ENCODE results near the gene C17orf100. TPM values are rescaled to one million over a fixed set of nuclear protein-coding genes. Genes with fewer than 3 reads are reported as not detected.
"Not testable (repeated sequence)": the region's sequence is repeated elsewhere in the genome, so short reads cannot be mapped to it uniquely, and the experiment has no call there.

Gene C17orf100
- total RNA-seq, 3 donors from 2014 or later: 2.2 to 2.7 (median 2.3) TPM

- no peaks in the 10 kb centered on the region for H3K9me3 ChIP-seq
- H3K4me3 ChIP-seq: no peak overlapping the region
- H3K36me3 ChIP-seq (ENCODE audit: low read depth): no peaks in the 10 kb centered on the region
- H3K4me1 ChIP-seq (ENCODE audit: low read depth): no peaks in the 10 kb centered on the region
- peak; percentile 42 for ATAC-seq
- no peak for DNase-seq
- intact Hi-C loops (cut with DNase I, micrococcal nuclease): loop anchor here in 1 of 2 donors (10.0 kb wide), 1 partner anchor 334 kb away; the partner anchor contains the start of gene ALOX12
- TF ChIP-seq CTCF (IDR thresholded peaks at IDR 0.05): no peak
Measured at GRCh38 chr17:6660805-6661463, 9.4 kb downstream of the C17orf100 start.

GRCh38 chr17:6661464-6661848 is 9.9 kb downstream of the C17orf100 start:
- DNase-seq (no peak), ATAC-seq (no peak)
- H3K36me3 ChIP-seq (ENCODE audit: low read depth): no peaks in the 10 kb centered on the region
- intact Hi-C loops (cut with DNase I, micrococcal nuclease): loop anchor here in 1 of 2 donors (10.0 kb wide), 1 partner anchor 333 kb away; the partner anchor contains the start of gene ALOX12
- no peak for TF ChIP-seq CTCF (IDR thresholded peaks at IDR 0.05)
- no peaks in the 10 kb centered on the region for H3K9me3 ChIP-seq
- H3K4me3 ChIP-seq: no peak overlapping the region
- H3K4me1 ChIP-seq (ENCODE audit: low read depth): no peaks in the 10 kb centered on the region

GRCh38 chr17:6663200-6663599 is 11.6 kb downstream of the C17orf100 start:
- not testable (repeated sequence) for DNase-seq; H3K4me1 ChIP-seq (ENCODE audit: low read depth); H3K4me3 ChIP-seq; H3K36me3 ChIP-seq (ENCODE audit: low read depth); H3K9me3 ChIP-seq; ATAC-seq
- intact Hi-C loops (cut with DNase I, micrococcal nuclease): loop anchor here in 1 of 2 donors (10.0 kb wide), 1 partner anchor 332 kb away; the partner anchor contains the start of gene ALOX12

- intact Hi-C loops (cut with DNase I, micrococcal nuclease): loop anchor here in 1 of 2 donors (10.0 kb wide), 1 partner anchor 329 kb away; the partner anchor contains the start of gene ALOX12
- Histone ChIP-seq H3K4me1 (ENCODE audit: low read depth) (no peaks in the 10 kb centered on the region), H3K9me3 (no peaks in the 10 kb centered on the region), H3K4me3 (no peak overlapping the region), H3K36me3 (ENCODE audit: low read depth) (no peaks in the 10 kb centered on the region)
- peak; percentile 67 for TF ChIP-seq CTCF (IDR thresholded peaks at IDR 0.05)
- ATAC-seq (peak; percentile 97), DNase-seq (peak in 2 of 3 donors; percentile 63 to 68)
Measured at GRCh38 chr17:6666077-6666521, 14.5 kb downstream of the C17orf100 start.

- Histone ChIP-seq H3K36me3 (ENCODE audit: low read depth) (no peaks in the 10 kb centered on the region), H3K4me1 (ENCODE audit: low read depth) (no peaks in the 10 kb centered on the region), H3K4me3 (no peak overlapping the region), H3K9me3 (no peaks in the 10 kb centered on the region)
- intact Hi-C loops (cut with DNase I, micrococcal nuclease): loop anchor here in 1 of 2 donors (10.0 kb wide), 1 partner anchor 328 kb away; the partner anchor contains the start of gene ALOX12
- DNase-seq: no peak
- no peak for TF ChIP-seq CTCF (IDR thresholded peaks at IDR 0.05)
- ATAC-seq: no peak
Measured at GRCh38 chr17:6666557-6666956, 15.0 kb downstream of the C17orf100 start.

GRCh38 chr17:6667516-6667915 is 16.0 kb downstream of the C17orf100 start:
- Histone ChIP-seq H3K4me3 (no peak overlapping the region), H3K9me3 (no peaks in the 10 kb centered on the region), H3K4me1 (ENCODE audit: low read depth) (no peaks in the 10 kb centered on the region), H3K36me3 (ENCODE audit: low read depth) (no peaks in the 10 kb centered on the region)
- ATAC-seq: no peak
- no peak for DNase-seq
- intact Hi-C loops (cut with DNase I, micrococcal nuclease): loop anchor here in 1 of 2 donors (10.0 kb wide), 1 partner anchor 327 kb away; the partner anchor contains the start of gene ALOX12
- TF ChIP-seq CTCF (IDR thresholded peaks at IDR 0.05): no peak

Measured in mucosa of descending colon (tissue), 3 donors.